K562 (cell line): ENCODE data around the gene MPG. TPM values are rescaled to one million over a fixed set of nuclear protein-coding genes. Genes with fewer than 3 reads are reported as not detected.
A peak's percentile ranks its signal among the peaks of the same experiment; 100 is the strongest.

Experiments used
- ATAC-seq: fragments of 200-7000 bp; cut with Tn5 transposase; 3 replicates; pipeline ENCODE4 v1.9.1; 2020; ENCODE audit warnings: moderate library complexity
- BruUV-seq: library from RNA; stranded (reverse); fragments of 400-500 nt; replicated peaks from 2 replicates; lab custom pipeline; 2021; lab: Mats Ljungman, UMichigan
- CTCF ChIA-PET: fragments of 300-600 bp; formaldehyde crosslinking; extraction: SDS; loops from one replicate; lab custom pipeline; 2021; ENCODE audit warnings: low intra/inter-chr PET ratio; lab: Yijun Ruan, JAX
- POLR2A ChIA-PET: fragments of 300-600, 350-650 bp; sonication (Branson Sonifier 250); formaldehyde crosslinking; extraction: SDS; loops from one replicate; lab custom pipeline; 2021; ENCODE audit warnings: antibody characterized with exemption, inconsistent platforms; lab: Yijun Ruan, JAX
- DNase-seq, 4 experiments: peaks; one replicate each; pipeline versions ENCODE4 v3.0.0 to v3.0.0-alpha.2; 2011 to 2018; ENCODE audit warnings: low spot score in 3 of 4, mixed read lengths in 3 of 4; ENCODE audit errors: extremely low read depth in 1 of 4
- FAIRE-seq: peaks from 2 replicates; lab custom pipeline; 2011; peaks lifted over from hg19 to GRCh38; lab: Jason Lieb, UNC
- H2AFZ ChIP-seq: 2 replicates; pipeline ENCODE4 v1.6.0; 2011; ENCODE audit warnings: low read depth, low read length, control low read depth, inconsistent platforms
- H3K27ac ChIP-seq: fragments of 200-600 bp; 3 replicates; pipeline ENCODE4 v1.8.0; 2011; ENCODE audit warnings: low read depth, mild to moderate bottlenecking, control low read depth, inconsistent platforms, low read length, moderate library complexity, mixed read lengths; ENCODE audit errors: extremely low read depth
- H3K27me3 ChIP-seq, 2 experiments: fragments of 300-600 bp in 1 of 2; 2 replicates in 1 of 2; 3 replicates in 1 of 2; pipeline versions ENCODE4 v1.6.0 to v1.8.0; 2011; ENCODE audit warnings: inconsistent platforms in 2 of 2, low read length in 2 of 2, mild to moderate bottlenecking in 1 of 2, mixed read lengths in 1 of 2, moderate library complexity in 1 of 2; ENCODE audit not compliant: control insufficient read depth in 2 of 2, insufficient read depth in 2 of 2
- H3K36me3 ChIP-seq: fragments of 300-600 bp; 3 replicates; pipeline ENCODE4 v1.8.0; 2011; ENCODE audit warnings: mild to moderate bottlenecking, low read length, inconsistent platforms; ENCODE audit not compliant: control insufficient read depth, insufficient read depth
- H3K4me1 ChIP-seq, 2 experiments: fragments of 200-600 bp in 1 of 2; replicated peaks in 1 of 2; 2 replicates in 1 of 2; 3 replicates in 1 of 2; pipeline versions ENCODE4 v1.5.1 to v1.8.0; 2011; ENCODE audit warnings: inconsistent platforms in 2 of 2, low read length in 2 of 2, mild to moderate bottlenecking in 1 of 2, mixed read lengths in 1 of 2, moderate library complexity in 1 of 2; ENCODE audit not compliant: control insufficient read depth in 2 of 2, insufficient read depth in 2 of 2
- H3K4me2 ChIP-seq: 2 replicates; pipeline ENCODE4 v1.6.1; 2011; ENCODE audit warnings: low read length, control low read depth, inconsistent platforms, mixed read lengths; ENCODE audit not compliant: insufficient read depth
- H3K4me3 ChIP-seq: fragments of 200-600 bp; sonication (generic), shearing (Covaris generic); 2 replicates; pipeline ENCODE4 v1.5.1; 2016; ENCODE audit warnings: control low read depth, inconsistent platforms
- H3K79me2 ChIP-seq: fragments of 200-600 bp; 3 replicates; pipeline ENCODE4 v1.8.0; 2011; ENCODE audit warnings: low read length, inconsistent platforms; ENCODE audit not compliant: control insufficient read depth, insufficient read depth
- H3K9ac ChIP-seq, 2 experiments: 2 replicates each; pipeline versions ENCODE4 v1.6.0 to v1.6.1; 2011; ENCODE audit warnings: low read depth in 2 of 2, low read length in 2 of 2, control low read depth in 1 of 2, inconsistent platforms in 1 of 2, mild to moderate bottlenecking in 1 of 2, mixed read lengths in 1 of 2; ENCODE audit not compliant: insufficient read depth in 1 of 2
- H3K9me1 ChIP-seq: one replicate; pipeline ENCODE4 v1.6.0; 2011; ENCODE audit warnings: inconsistent platforms, mild to moderate bottlenecking, low read length, moderate library complexity; ENCODE audit not compliant: control insufficient read depth, insufficient read depth
- H3K9me3 ChIP-seq: replicated peaks from 2 replicates; pipeline ENCODE4 v1.5.1; 2011; ENCODE audit warnings: low read depth, low read length, inconsistent platforms; ENCODE audit not compliant: control insufficient read depth, insufficient read depth
- H4K20me1 ChIP-seq: replicated peaks from 2 replicates; pipeline ENCODE4 v1.6.1; 2011; ENCODE audit warnings: low read length, inconsistent platforms, mixed read lengths; ENCODE audit not compliant: control insufficient read depth, insufficient read depth
- C11orf30 ChIP-seq: fragments of 450-650 bp; IDR thresholded peaks from 2 replicates; pipeline ENCODE4 v1.6.1; 2016; ENCODE audit warnings: low read depth, mild to moderate bottlenecking
- CBX5 ChIP-seq: IDR thresholded peaks from 2 replicates; pipeline ENCODE4 v1.6.1; 2014; ENCODE audit warnings: low read depth, borderline replicate concordance
- ILK ChIP-seq: fragments of 450-650 bp; IDR thresholded peaks from 2 replicates; pipeline ENCODE4 v1.6.1; 2016; ENCODE audit warnings: missing genetic modification characterization, low read depth, mild to moderate bottlenecking, missing compliant biosample characterization, moderate library complexity, borderline replicate concordance
- KDM4B ChIP-seq, 2 experiments: fragments of 450-650 bp in 1 of 2; sonication (generic) in 1 of 2; IDR thresholded peaks; 2 replicates each; pipeline ENCODE4 v1.6.1; 2016 to 2017; ENCODE audit warnings: borderline replicate concordance in 2 of 2, antibody characterized with exemption in 1 of 2, low read depth in 1 of 2, mild to moderate bottlenecking in 1 of 2
- NBN ChIP-seq: fragments of 450-650 bp; IDR thresholded peaks from 2 replicates; pipeline ENCODE4 v1.6.1; 2016; ENCODE audit warnings: low read depth, mild to moderate bottlenecking
- NCOA4 ChIP-seq: fragments of 450-650 bp; IDR thresholded peaks from 2 replicates; pipeline ENCODE4 v1.6.1; 2018; ENCODE audit warnings: mild to moderate bottlenecking; ENCODE audit not compliant: partially characterized antibody
- NONO ChIP-seq, 2 experiments: fragments of 200-400 bp in 1 of 2; fragments of 450-650 bp in 1 of 2; formaldehyde crosslinking in 1 of 2; IDR thresholded peaks; 2 replicates each; pipeline ENCODE4 v1.6.1; 2017; ENCODE audit warnings: low read depth in 2 of 2, mild to moderate bottlenecking in 2 of 2, moderate library complexity in 2 of 2, low read length in 1 of 2
- POLR2G ChIP-seq: fragments of 200-400 bp; formaldehyde crosslinking; IDR thresholded peaks from 2 replicates; pipeline ENCODE4 v1.6.1; 2017; ENCODE audit warnings: low read depth, mild to moderate bottlenecking, antibody characterized with exemption, low read length, moderate library complexity
- ZBED1 ChIP-seq: IDR thresholded peaks from 2 replicates; pipeline ENCODE4 v1.6.1; 2014
- ZNF133 ChIP-seq: fragments of 250-450 bp; sonication (Bioruptor Pico); IDR thresholded peaks from 2 replicates; pipeline ENCODE4 v1.4.0; 2020; ENCODE audit warnings: mild to moderate bottlenecking
- WGBS: fragments of 100-300 bp; shearing (Covaris generic); methylation state at CpG from one replicate; pipeline ENCODE4 v1.1.6; 2016; ENCODE audit warnings: low coverage, mixed read lengths; ENCODE audit not compliant: insufficient coverage; ENCODE audit errors: missing lambda C conversion rate; 5-methylcytosine and 5-hydroxymethylcytosine counted together
- in situ Hi-C: fragments of 300-500 bp; cut with MboI; formaldehyde crosslinking; loops from 4 replicates; pipeline ENCODE4 v1.15.0; 2018; ENCODE audit warnings: inconsistent platforms, mixed read lengths
- intact Hi-C: fragments of 100-400 bp; cut with micrococcal nuclease; formaldehyde crosslinking; loops from 2 replicates; pipeline ENCODE4 v1.14.2; 2022
- polyA plus RNA-seq, 8 experiments: library from polyadenylated mRNA; depleted of rRNA in 4 of 8; stranded (reverse) in 5 of 8; unstranded in 3 of 8; fragments of >200 nt; fragmentation: Nextera tagmentation in 2 of 8; fragmentation: Illumina TruSeq in 1 of 8; extraction: Ambion mirVana in 2 of 8; extraction: Trizol in 1 of 8; gene quantifications; 2 replicates each; pipeline versions ENCODE4 v1.2.1 to v1.2.3, GENCODE V29; 2011 to 2014; ENCODE audit warnings: inconsistent platforms in 1 of 8, missing spikeins in 1 of 8
- total RNA-seq, 7 experiments: library from RNA; depleted of rRNA in 6 of 7; stranded (reverse); fragments of >200 nt in 6 of 7; fragmentation: Illumina TruSeq in 2 of 7; extraction: Trizol in 2 of 7; gene quantifications; 2 replicates each; pipeline versions ENCODE4 v1.2.1 to v1.2.3, GENCODE V29; 2011 to 2021; ENCODE audit warnings: low replicate concordance in 1 of 7
- TF ChIP-seq, protein P1 (sequence below): sonication (generic); formaldehyde crosslinking; IDR thresholded peaks from 2 replicates; pipeline ENCODE4 v1.8.0; 2022; ENCODE audit warnings: missing genetic modification reagents, mild to moderate bottlenecking, moderate library complexity, borderline replicate concordance
- TF ChIP-seq, protein P2 (sequence below): fragments of 450-650 bp; formaldehyde crosslinking; IDR thresholded peaks from 2 replicates; pipeline ENCODE4 v1.4.0; 2020; ENCODE audit warnings: mild to moderate bottlenecking, moderate library complexity

The MPG gene
- total and polyA plus RNA-seq, 9 of the 15 experiments (the other 6 are each of a cell fraction or from before 2014, with no cell fraction given): 0.42 to 226 (median 36.2) TPM

DNA sequence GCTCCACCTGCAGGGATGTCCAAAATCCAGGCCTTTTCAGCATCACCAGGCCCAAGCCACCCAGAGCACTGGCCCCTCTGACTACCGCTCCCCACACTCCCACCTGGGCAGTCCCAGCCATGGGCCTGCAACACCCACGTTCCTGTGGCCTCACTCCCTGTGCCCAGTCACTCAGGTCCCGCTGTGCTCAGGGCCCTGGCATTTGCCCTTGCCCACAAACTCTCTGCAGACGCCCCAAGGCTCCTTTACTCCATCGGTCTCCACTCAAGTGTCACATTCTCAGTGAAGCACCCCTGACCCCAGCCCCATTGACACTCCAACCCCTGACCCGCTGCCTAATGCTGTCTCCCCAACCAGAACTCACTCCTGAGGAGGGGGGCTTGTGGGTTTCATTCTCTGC, 23.6 kb downstream of the MPG start:
- H3K4me3 ChIP-seq: no peak overlapping the region
- WGBS: 86% methylated on average over 6 of the region's 6 CpGs
- peaks cover under 1% of the 10 kb centered on the region; the same call in 1 of the 3 replicates for H3K79me2 ChIP-seq
- no TSS peak for BruUV-seq
- POLR2A ChIA-PET: no interaction called here
- FAIRE-seq (no peak), DNase-seq (no peak), ATAC-seq (no peak)
- in situ Hi-C loops: no loop called here
- no peak overlapping the region for H2AFZ ChIP-seq
- H3K9me1 ChIP-seq: no peaks in the 10 kb centered on the region
- H3K9ac ChIP-seq: 0 out of 4 replicates have a peak overlapping the region, but pooled peaks of 1 of the 2 experiments have one; percentile 48
- no peak overlapping the region for H3K27ac ChIP-seq
- H4K20me1 ChIP-seq: no peaks in the 10 kb centered on the region
- H3K9me3 ChIP-seq: no peaks in the 10 kb centered on the region
- H3K4me2 ChIP-seq: no peak overlapping the region
- intact Hi-C loops: no loop called here
- peaks cover 39% of the 10 kb centered on the region; the same call in 2 of the 3 replicates for H3K36me3 ChIP-seq
- H3K27me3 ChIP-seq: no peaks in the 10 kb centered on the region
- peaks cover 18 to 60% of the 10 kb centered on the region in 2 experiments; a peak in 4 of 5 replicates for H3K4me1 ChIP-seq
- TF ChIP-seq ZNF133 (CRISPR knock-in tag) (no peak), POLR2G (0 out of 2 replicates have a peak, but pooled peaks have one; percentile 11)
- CTCF ChIA-PET: no interaction called here

DNA sequence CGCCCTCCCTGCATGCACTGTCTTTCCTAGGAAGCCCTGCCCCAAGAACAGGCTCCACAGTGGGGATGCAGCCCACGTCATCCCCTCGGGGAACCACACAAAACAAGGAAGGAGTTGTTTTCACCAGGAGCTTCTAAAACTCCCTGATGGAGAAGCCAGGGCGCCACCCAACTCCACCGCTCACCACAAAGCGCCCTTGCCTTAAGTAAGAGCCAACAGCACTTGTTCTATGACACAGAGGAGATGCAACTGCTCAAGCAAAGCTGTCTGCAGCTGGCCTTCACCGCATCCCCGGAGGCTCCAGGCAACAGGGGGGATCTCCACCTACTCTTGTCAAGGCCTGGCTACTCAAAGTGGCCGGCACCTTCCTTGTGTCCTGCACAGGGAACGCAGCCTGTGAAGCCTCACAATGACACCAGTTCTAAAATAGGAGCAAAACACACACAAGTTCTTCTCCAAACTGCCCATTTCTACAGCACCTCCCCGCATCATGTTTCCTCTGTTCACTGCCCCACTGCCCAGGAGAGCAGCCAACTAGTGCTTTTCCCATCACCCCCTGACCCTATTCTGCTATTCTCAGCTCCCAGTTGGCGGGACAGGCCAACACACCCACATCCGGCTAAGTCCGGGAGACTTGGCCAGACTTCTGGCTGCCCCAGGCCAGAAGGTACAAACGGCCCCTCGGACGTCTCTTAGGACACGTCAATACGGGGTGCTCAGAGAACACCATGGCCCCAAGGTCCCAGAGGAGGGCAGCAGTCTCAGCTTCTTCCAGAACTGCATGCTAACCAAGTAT, 24.2 kb downstream of the MPG start:
- BruUV-seq: no TSS peak
- Histone ChIP-seq H3K9ac (peak overlapping the region in 1 of 2 experiments; percentile 37; a peak in 1 of 4 replicates), H3K27me3 (no peaks in the 10 kb centered on the region), H2AFZ (no peak overlapping the region), H3K4me3 (no peak overlapping the region), H3K36me3 (peaks cover 43% of the 10 kb centered on the region; the same call in 2 of the 3 replicates), H3K4me2 (no peak overlapping the region), H4K20me1 (no peaks in the 10 kb centered on the region), H3K27ac (no peak overlapping the region), H3K4me1 (peaks cover 25 to 59% of the 10 kb centered on the region in 2 experiments; a peak in 4 of 5 replicates), H3K79me2 (peaks cover 7% of the 10 kb centered on the region; the same call in 1 of the 3 replicates), H3K9me3 (no peaks in the 10 kb centered on the region), H3K9me1 (no peaks in the 10 kb centered on the region)
- CTCF ChIA-PET: no interaction called here
- FAIRE-seq (no peak), ATAC-seq (no peak), DNase-seq (no peak)
- POLR2A ChIA-PET: no interaction called here
- 92% methylated on average over 17 of the region's 19 CpGs for WGBS
- intact Hi-C loops (no loop called here), in situ Hi-C loops (no loop called here)
- TF ChIP-seq C11orf30 (no peak), ZBED1 (no peak), KDM4B (IDR thresholded peaks at IDR 0.05; ENCODE audit: borderline replicate concordance in 2 of 2, low read depth in 1 of 2) (no peak), ILK (no peak), NBN (no peak), NONO (IDR thresholded peaks at IDR 0.05; ENCODE audit: low read depth in 2 of 2, low read length in 1 of 2) (no peak), CBX5 (no peak), POLR2G (no peak), NCOA4 (no peak)
- TF ChIP-seq, protein P1, sequence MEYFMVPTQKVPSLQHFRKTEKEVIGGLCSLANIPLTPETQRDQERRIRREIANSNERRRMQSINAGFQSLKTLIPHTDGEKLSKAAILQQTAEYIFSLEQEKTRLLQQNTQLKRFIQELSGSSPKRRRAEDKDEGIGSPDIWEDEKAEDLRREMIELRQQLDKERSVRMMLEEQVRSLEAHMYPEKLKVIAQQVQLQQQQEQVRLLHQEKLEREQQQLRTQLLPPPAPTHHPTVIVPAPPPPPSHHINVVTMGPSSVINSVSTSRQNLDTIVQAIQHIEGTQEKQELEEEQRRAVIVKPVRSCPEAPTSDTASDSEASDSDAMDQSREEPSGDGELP (CRISPR knock-in tag): no peak
- TF ChIP-seq, protein P2, sequence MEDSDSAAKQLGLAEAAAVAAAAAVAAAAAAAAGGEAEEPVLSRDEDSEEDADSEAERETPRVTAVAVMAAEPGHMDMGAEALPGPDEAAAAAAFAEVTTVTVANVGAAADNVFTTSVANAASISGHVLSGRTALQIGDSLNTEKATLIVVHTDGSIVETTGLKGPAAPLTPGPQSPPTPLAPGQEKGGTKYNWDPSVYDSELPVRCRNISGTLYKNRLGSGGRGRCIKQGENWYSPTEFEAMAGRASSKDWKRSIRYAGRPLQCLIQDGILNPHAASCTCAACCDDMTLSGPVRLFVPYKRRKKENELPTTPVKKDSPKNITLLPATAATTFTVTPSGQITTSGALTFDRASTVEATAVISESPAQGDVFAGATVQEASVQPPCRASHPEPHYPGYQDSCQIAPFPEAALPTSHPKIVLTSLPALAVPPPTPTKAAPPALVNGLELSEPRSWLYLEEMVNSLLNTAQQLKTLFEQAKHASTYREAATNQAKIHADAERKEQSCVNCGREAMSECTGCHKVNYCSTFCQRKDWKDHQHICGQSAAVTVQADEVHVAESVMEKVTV (CRISPR knock-in tag): no peak
